ENCODE data around the gene DNAAF8.

DNAAF8 gene

DNA sequence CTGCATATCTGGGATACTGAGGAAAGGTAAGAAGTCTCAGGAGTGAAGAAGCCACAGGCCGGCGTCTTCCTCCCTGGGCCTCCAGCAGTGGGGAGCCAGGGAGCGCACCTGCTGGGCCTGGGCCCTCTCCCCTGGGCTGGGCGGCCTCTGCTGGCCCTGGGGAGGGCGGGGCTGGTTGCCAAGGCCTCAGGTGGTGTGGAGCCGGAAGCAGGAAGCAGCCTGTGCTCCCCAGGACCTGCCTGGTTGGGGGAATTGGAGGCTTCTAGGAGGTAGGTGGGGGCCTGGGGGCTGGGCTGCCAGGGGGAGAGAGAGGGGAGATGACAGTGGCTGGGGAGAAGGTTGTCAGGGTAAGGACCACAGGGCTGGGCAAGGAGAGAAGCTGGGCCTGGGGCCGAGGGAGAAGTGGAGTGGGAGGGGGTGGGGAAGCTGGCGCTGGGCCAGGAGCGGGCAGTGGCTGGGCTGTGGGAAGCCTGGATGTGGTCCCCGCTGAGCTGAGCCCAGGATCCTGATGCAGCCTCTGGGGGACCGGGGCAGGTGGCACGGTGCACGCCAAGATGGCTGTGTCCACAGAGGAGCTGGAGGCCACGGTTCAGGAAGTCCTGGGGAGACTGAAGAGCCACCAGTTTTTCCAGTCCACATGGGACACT, 61.0 kb downstream of the DNAAF8 start, which contains the start of gene SMIM22:
SMIM22 (plus strand) TSS at position 189 of the 647 bp plus-strand sequence; CDS start at position 555, 366 bp downstream.
- no peak for DNase-seq (ENCODE audit: low read depth)
- no peak within 1 kb of the TSS for H3K4me3 ChIP-seq (ENCODE audit: low read depth, low read length)

DNA sequence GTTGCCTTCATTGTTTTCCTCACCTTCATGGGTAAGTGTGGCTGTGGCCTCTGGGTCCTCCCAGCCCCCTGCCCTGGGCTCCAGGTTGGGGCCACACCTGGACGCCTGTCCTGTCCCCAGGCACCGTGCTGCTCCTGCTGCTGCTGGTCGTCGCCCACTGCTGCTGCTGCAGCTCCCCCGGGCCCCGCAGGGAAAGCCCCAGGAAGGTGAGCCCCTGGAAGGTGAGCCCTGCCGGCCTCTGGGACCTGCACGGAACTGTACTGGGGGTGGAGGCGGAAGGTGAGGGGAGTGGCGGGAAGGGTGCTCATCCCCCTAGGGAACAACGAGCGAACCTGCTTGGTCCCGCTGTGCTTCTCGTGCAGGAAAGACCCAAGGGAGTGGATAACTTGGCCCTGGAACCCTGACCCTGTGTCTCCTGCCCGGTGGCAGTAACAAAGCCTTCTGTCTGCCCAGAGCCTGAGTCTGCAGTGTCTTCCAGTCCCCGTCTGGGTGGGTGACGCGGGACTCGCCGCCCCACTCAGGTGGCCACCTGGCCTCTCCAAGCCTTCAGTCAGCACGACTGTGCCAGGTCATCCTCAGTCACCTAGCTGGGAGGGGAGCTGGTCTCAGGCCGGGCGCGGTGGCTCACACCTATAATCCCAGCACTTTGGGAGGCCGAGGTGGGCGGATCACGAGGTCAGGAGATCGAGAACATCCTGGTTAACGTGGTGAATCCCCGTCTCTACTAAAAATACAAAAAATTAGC, 61.7 kb downstream of the DNAAF8 start:
- no peak for DNase-seq (ENCODE audit: low read depth)
- no peak overlapping the region for H3K4me3 ChIP-seq (ENCODE audit: low read depth, low read length)

DNA sequence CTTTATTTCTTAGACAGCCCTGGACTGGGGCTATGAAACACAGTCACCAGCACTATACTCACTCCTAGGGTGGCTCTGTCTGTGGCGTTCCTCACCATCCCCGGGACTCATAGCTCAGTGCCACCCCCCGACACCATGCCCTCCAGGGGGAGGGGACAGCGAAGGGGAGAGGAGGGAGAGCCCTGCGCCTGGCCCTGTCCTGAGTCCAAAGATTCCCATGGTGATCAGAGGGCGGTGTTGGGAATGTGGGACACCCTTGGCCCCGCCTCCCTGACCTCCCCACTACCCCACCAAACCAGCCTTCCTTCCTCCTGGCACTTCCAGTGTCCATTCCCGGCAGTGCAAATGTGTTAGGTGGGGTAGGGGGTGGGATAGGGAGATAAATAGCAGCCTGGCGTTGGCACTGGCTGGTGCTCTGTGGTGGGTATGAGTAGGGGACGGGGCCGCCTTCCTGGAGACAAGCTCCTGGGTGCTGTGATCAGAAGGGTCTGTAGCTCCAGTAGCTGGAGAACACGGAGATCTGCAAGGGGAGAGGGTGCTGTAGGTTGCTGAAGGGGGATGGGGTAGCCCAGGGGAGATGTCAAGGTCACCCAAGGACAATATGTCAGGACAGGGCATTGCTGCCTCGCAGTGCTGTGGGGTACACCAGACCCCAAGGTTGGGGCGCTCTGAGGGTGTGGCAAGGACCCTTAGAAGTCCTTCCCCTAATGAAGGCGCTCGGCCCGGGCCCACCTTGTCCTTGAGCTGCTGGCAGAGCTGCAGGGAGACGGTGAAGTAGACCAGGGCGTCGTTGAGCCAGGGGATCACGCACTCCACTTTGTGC, 62.9 kb downstream of the DNAAF8 start:
- H3K4me3 ChIP-seq (ENCODE audit: low read depth, low read length) = no peak overlapping the region
- DNase-seq (ENCODE audit: low read depth) = no peak

DNA sequence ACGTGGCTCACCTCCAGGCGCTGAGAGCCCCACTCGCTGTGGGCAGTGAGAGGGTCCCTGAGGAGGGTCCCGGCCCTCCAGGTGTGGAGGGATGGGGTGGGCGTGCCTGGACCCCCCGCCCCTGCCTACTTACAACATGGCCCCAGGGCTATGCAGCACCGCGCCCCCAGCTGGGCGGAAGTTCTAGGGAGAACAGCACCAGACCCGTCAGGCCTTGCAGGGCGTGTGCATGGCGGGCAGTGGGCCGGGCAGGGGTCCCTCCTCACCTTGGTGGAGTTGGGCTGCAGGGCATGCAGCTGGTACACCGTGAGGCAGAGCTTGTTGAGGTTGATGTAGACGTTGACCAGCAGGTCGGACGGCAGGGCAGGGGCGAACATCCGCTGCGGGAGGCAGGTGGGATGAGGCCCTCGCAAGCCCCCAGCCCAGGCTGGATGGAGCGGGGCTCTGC, 63.5 kb downstream of the DNAAF8 start:
- DNase-seq (ENCODE audit: low read depth) = no peak
- no peak overlapping the region for H3K4me3 ChIP-seq (ENCODE audit: low read depth, low read length)

DNA sequence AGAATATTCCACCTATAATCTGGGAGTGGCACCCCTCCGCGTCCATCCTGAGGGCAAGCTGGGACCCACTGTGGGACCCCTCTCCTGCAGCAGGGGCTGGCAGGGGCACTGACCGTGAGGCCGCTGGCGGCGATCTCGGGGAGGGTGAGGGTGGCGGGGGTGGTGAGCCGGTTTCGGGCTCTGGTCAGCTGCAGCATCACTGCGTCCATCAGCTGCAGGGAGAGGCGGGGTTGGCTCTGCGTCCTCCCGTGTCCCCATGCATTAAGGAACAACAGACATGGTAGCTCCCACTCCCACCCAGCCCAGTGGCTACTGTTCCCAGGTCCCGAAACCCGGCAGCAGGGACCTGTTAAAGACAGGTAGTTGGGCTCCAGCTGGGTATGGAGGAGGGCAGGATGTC, 64.1 kb downstream of the DNAAF8 start:
- H3K4me3 ChIP-seq (ENCODE audit: low read depth, low read length) = no peak overlapping the region
- no peak for DNase-seq (ENCODE audit: low read depth)

Data from skeletal muscle cell (primary cell).